Lung (tissue), 12 donors: ENCODE measurements around the gene VTI1A. TPM values are rescaled to one million over a fixed set of nuclear protein-coding genes. Genes with fewer than 3 reads are reported as not detected.

Experiments used
- ATAC-seq: fragments of 200-7000 bp; cut with Tn5 transposase; one replicate; pipeline ENCODE4 v1.9.1; 2020; ENCODE audit warnings: moderate number of reproducible peaks; ENCODE audit not compliant: insufficient read depth, low FRiP score
- DNase-seq, 3 donors: peaks; one replicate each; pipeline ENCODE4 v3.0.0-alpha.2; 2013 to 2017
- H3K27ac ChIP-seq, 2 donors: one replicate each; pipeline ENCODE4 v1.5.1; 2013; ENCODE audit warnings: mild to moderate bottlenecking in 2 of 2, moderate library complexity in 2 of 2, control low read depth in 1 of 2, inconsistent platforms in 1 of 2, low read depth in 1 of 2, low read length in 1 of 2
- H3K27me3 ChIP-seq, 3 donors: one replicate each; pipeline ENCODE4 v1.5.1; 2013; ENCODE audit warnings: low read length in 2 of 3; ENCODE audit not compliant: control insufficient read depth in 3 of 3, insufficient read depth in 3 of 3
- H3K36me3 ChIP-seq, 4 donors: one replicate each; pipeline ENCODE4 v1.5.1; 2013; ENCODE audit warnings: low read length in 4 of 4, mild to moderate bottlenecking in 1 of 4, moderate library complexity in 1 of 4; ENCODE audit not compliant: control insufficient read depth in 4 of 4, insufficient read depth in 4 of 4
- H3K4me1 ChIP-seq, 5 donors: one replicate each; pipeline ENCODE4 v1.5.1; 2013; ENCODE audit warnings: low read length in 5 of 5, mild to moderate bottlenecking in 2 of 5, moderate library complexity in 1 of 5; ENCODE audit not compliant: control insufficient read depth in 5 of 5, insufficient read depth in 5 of 5
- H3K4me3 ChIP-seq: one replicate; pipeline ENCODE4 v1.5.1; 2013; ENCODE audit warnings: mild to moderate bottlenecking, control low read depth, moderate library complexity
- H3K9ac ChIP-seq, 2 donors: one replicate each; pipeline ENCODE4 v1.5.1; 2013; ENCODE audit warnings: low read length in 2 of 2, control low read depth in 1 of 2; ENCODE audit not compliant: insufficient read depth in 1 of 2
- H3K9me3 ChIP-seq, 4 donors: one replicate each; pipeline ENCODE4 v1.5.1; 2013; ENCODE audit warnings: low read length in 3 of 4, mild to moderate bottlenecking in 1 of 4, moderate library complexity in 1 of 4; ENCODE audit not compliant: control insufficient read depth in 4 of 4, insufficient read depth in 3 of 4
- CTCF ChIP-seq: IDR thresholded peaks from 2 replicates; pipeline ENCODE4 v1.5.1; 2012; ENCODE audit warnings: mild to moderate bottlenecking; ENCODE audit errors: control extremely low read depth, extremely low read depth
- WGBS, 2 donors: extraction: QIAGEN DNeasy Blood & Tissue Kit; methylation state at CpG; one replicate each; pipeline ENCODE4 v1.1.7; 2013; 5-methylcytosine and 5-hydroxymethylcytosine counted together
- polyA plus RNA-seq, 2 donors: library from polyadenylated mRNA; stranded (reverse); fragments of 200-250 nt; gene quantifications; one replicate each; pipeline ENCODE4 v1.2.1, GENCODE V29; 2013
- total RNA-seq, 2 donors: library from RNA; depleted of rRNA in 1 of 2; stranded (reverse); fragments of >200 nt in 1 of 2; gene quantifications; one replicate each; pipeline ENCODE4 v1.2.1, GENCODE V29; 2014 to 2021
- donor health status: control.
- donor health status: control.
- donor health status: Bipolar disorder and iron deficiency.
- donor health status: healthy.
- donor health status: DM: yes; HTN: yes; CAD: no.

The VTI1A gene
- total and polyA plus RNA-seq, 4 donors: 9.2 to 48.2 (median 28.4) TPM

- TF ChIP-seq CTCF: no peak
- WGBS, 2 donors: 93 to 94% methylated on average over 5 of the region's 5 CpGs
- Histone ChIP-seq H3K4me3 (no peak overlapping the region), H3K9ac (no peak overlapping the region), H3K4me1 (no peaks in the 10 kb centered on the region), H3K27ac (no peak overlapping the region), H3K36me3 (no peaks in the 10 kb centered on the region), H3K27me3 (no peaks in the 10 kb centered on the region), H3K9me3 (no peaks in the 10 kb centered on the region)
- DNase-seq (no peak), ATAC-seq (no peak)
Observed at GRCh38 chr10:112708461-112708860, 261.4 kb downstream of the VTI1A start.

GRCh38 chr10:112710528-112710927 is 263.5 kb downstream of the VTI1A start:
- 77 to 83% methylated on average over 2 of the region's 2 CpGs for WGBS, 2 donors
- DNase-seq: peak in 1 of 3 donors; percentile 21
- Histone ChIP-seq H3K27ac (no peak overlapping the region), H3K27me3 (no peaks in the 10 kb centered on the region), H3K9me3 (no peaks in the 10 kb centered on the region), H3K4me3 (no peak overlapping the region), H3K4me1 (no peaks in the 10 kb centered on the region), H3K9ac (no peak overlapping the region), H3K36me3 (no peaks in the 10 kb centered on the region)
- no peak for TF ChIP-seq CTCF
- ATAC-seq: no peak

- 95 to 97% methylated on average over 8 of the region's 8 CpGs for WGBS, 2 donors
- no peak for TF ChIP-seq CTCF
- no peaks in the 10 kb centered on the region for H3K36me3 ChIP-seq
- no peaks in the 10 kb centered on the region for H3K27me3 ChIP-seq
- no peak for DNase-seq
- H3K27ac ChIP-seq: no peak overlapping the region
- H3K4me3 ChIP-seq: no peak overlapping the region
- H3K4me1 ChIP-seq: no peaks in the 10 kb centered on the region
- no peaks in the 10 kb centered on the region for H3K9me3 ChIP-seq
- H3K9ac ChIP-seq: no peak overlapping the region
- ATAC-seq: no peak
Observed at GRCh38 chr10:112711366-112711765, 264.4 kb downstream of the VTI1A start.

- Histone ChIP-seq H3K9ac (no peak overlapping the region), H3K4me1 (no peaks in the 10 kb centered on the region), H3K9me3 (no peaks in the 10 kb centered on the region), H3K4me3 (no peak overlapping the region), H3K27ac (no peak overlapping the region), H3K36me3 (no peaks in the 10 kb centered on the region), H3K27me3 (no peaks in the 10 kb centered on the region)
- no peak for ATAC-seq
- TF ChIP-seq CTCF: no peak
- DNase-seq: peak; percentile 31 to 56 (median 41)
- WGBS, 2 donors: 83 to 97% methylated on average over 2 of the region's 2 CpGs
Observed at GRCh38 chr10:112712536-112712935, 265.5 kb downstream of the VTI1A start.
